ENCODE data around the gene PLET1.

- no peak for TF ChIP-seq CTCF (IDR thresholded peaks at IDR 0.05; ENCODE audit: poor library complexity)
- no peak for TF ChIP-seq EZH2 (IDR thresholded peaks at IDR 0.05; ENCODE audit: borderline replicate concordance)
Measured at GRCh38 chr11:112281726-112282125, 21.1 kb upstream of the PLET1 start.

All from hepatocyte (in vitro differentiated cells).